Endometrial microvascular endothelial cells (primary cell): Measurements from ENCODE around the gene MPC2. TPM values are rescaled to one million over a fixed set of nuclear protein-coding genes. Genes with fewer than 3 reads are reported as not detected.
"Not testable (repeated sequence)": the region's sequence is repeated elsewhere in the genome, so short reads cannot be mapped to it uniquely, and the experiment has no call there.

ENCODE experiments used
- in situ Hi-C: cut with HindIII; loops from 2 replicates; pipeline ENCODE4 v1.10.0; 2017; ENCODE audit warnings: low sequenced_read_pairs, low pct_unique_long_range_greater_than_20kb; ENCODE audit errors: inconsistent ontology term
- total RNA-seq: library from RNA; depleted of rRNA; stranded (reverse); fragments of >200 nt; gene quantifications from one replicate; pipeline ENCODE4 v1.2.3, GENCODE V29; 2015; ENCODE audit errors: inconsistent ontology term

Gene MPC2
- total RNA-seq, 1 donor from 2014 or later, result 43.3 TPM

GRCh38 chr1:167878372-167879160, 58.3 kb downstream of the MPC2 start:
- in situ Hi-C loops, result no loop called here

DNA sequence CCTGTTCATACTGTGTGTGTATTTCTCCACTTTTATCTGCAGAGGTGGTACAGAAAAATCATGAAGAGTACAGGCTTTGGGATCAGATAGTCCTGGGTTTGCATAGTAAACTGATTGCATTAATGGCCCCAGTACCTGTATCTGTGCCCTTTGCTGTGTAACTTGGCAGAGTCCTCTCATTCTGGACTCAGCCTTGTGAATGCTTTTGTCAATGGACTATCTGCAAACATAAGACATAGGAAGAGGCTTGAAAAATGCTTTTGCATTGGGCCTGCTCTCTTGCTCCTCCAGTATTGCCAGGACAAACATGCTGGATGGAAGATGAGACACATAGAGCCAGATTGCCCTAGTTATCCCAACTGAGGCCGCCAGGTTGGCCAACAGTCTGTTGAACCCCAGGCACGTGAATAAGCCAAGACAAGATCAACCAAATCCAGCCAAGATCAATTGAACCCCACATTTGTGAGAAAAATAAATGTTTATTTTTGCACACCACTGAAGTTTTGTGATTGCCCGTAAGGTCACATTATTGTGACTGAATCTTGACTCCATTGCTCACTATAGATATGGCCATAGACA, 60.2 kb downstream of the MPC2 start:
- in situ Hi-C loops, result no loop called here

GRCh38 chr1:167871331-167871730, 65.5 kb downstream of the MPC2 start:
- in situ Hi-C loops, result no loop called here

- in situ Hi-C loops, result not testable (repeated sequence)
These were observed 67.5 kb downstream of the MPC2 start for GRCh38 chr1:167869157-167870001.

DNA sequence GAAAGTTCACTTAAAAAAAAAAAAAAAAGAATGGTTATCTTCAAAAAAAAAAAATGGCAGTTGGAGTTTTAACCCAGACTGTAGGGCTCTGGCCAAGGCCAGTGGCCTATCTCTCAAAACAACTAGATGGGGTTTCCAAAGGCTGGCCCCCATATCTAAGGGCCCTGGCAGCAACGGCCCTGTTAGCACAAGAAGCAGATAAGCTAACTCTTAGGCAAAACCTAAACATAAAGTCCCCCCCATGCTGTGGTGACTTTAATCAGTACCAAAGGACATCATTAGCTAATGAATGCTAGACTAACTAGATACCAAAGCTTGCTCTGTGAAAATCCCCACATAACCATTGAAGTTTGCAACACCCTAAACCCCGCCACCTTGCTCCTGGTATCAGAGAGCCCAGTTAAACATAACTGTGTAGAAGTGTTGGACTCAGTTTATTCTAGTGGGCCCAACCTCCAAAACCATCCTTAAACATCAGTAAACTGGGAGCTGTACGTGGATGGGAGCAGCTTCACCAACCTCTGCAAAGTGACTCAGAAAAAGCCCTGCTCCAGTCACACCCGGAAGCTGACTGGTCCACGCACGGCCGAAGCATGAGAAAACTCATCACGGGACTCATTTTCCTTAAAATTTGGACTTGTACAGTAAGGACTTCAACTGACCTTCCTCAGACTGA, 70.0 kb downstream of the MPC2 start:
- in situ Hi-C loops, result not testable (repeated sequence)

Other genes starting within 250 kb of the MPC2 start
- gene MPZL1, start 215.1 kb downstream of the MPC2 start, total RNA-seq, result 103 TPM
- gene ADCY10, start 22.9 kb downstream of the MPC2 start, total RNA-seq, result under 0.01 TPM
- gene DCAF6, start 389 bp downstream of the MPC2 start, total RNA-seq, result 38.3 TPM
- 18.9 TPM for gene GPR161, start 199.9 kb upstream of the MPC2 start, total RNA-seq
- 29.9 TPM for gene TIPRL, start 241.9 kb upstream of the MPC2 start, total RNA-seq